Activated CD4-positive, alpha-beta T cell treated with anti-CD3 and anti-CD28 coated beads, Interleukin-2, amount 50 U/mL, for 48 hours (primary cell): ENCODE results near the gene NEIL1.
"Not testable (repeated sequence)": the region's sequence is repeated elsewhere in the genome, so short reads cannot be mapped to it uniquely, and the experiment has no call there.

Experiments used
- DNase-seq, 2 experiments: peaks; one replicate each; pipeline ENCODE4 v3.0.0-alpha.2; 2020

Gene NEIL1

GRCh38 chr15:75383986-75384385 lies 37.1 kb downstream of the NEIL1 start:
- not testable (repeated sequence) for DNase-seq

GRCh38 chr15:75389791-75390382 lies 43.0 kb downstream of the NEIL1 start:
- no peak for DNase-seq

DNA sequence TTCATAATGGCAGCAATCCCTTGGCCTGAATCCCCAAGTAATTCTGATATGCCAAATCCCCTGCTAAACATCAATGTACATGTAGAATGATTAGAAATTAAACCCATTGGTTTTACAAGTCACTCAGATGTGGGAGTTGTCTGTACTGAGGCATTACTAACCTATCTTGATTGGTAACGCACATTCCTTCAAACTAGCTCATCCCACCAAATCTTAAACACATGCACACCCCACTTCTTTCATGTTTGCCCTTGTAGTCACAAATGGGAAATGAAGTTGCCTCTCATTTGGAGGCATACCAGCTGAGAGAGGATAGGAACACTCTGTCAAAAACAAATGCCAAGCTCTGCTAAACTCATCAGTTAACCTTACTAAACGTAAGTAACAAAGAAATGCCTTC lies 50.7 kb downstream of the NEIL1 start:
- DNase-seq = no peak

- no peak for DNase-seq
Observed at GRCh38 chr15:75403892-75404291, 57.1 kb downstream of the NEIL1 start.
